HG03520 (cell line): ENCODE results near the gene CNDP1.

ENCODE experiments used
- ATAC-seq: cut with Tn5 transposase; IDR thresholded peaks from one replicate; pipeline ENCODE4 v1.9.1; 2021; ENCODE audit warnings: mild to moderate bottlenecking, moderate library complexity; ENCODE audit not compliant: unreplicated experiment

CNDP1 gene

DNA sequence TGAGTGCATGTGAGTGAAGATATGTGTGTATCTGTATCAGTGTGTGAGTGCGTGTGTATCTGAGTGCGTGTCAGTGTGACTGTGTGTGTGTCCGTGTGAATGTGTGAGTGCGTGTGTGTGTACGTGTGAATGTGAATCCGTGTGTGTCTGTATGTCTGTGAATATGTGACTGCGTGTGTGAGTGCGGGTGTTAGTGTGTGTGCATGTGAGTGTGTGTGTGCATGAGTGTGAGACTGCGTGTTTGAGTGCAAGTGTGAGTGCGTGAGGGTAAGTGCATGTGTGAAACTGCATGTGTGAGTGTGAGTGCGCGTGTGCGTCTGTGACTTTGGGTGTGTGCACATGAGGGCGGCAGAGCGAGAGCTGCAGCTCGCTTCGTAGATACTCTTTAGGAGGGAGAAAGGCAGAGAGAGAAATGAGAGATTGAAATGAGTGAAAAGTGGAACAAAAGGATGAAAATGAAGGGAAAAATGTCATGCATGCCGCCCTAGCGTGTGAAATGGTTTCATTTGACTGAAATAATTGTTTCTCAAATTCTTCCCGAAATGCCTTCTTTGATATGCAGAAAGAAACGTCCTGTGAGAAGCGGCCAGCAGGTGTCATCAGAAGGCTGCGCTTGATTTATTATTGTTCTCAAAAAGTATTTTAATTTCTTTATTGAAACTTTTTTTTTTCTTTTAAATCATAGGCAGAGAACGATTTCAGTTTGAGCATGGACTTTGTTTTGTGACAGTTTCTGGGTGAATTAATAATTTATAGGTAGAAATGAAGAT, 88.9 kb downstream of the CNDP1 start:
- no peak for ATAC-seq

DNA sequence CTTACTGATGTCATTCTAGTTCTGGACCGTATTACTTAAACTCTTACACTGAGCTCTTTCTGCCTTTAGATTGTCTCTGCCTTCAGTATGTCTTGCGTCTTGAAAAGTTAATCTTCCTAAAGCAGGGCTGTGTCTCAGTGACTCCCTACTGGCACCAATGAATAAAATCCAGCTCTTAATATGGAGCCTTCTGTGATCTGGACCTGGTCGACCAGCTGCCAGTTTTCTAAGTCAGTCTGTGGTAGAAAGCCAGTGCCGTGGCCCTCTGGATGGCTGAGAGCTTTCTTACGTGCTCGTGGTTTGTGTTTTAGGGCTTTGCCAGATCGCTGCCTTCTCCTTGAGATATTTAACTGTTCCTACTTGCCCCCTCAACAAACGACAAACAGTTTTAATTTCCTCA, 90.2 kb downstream of the CNDP1 start:
- no peak for ATAC-seq

DNA sequence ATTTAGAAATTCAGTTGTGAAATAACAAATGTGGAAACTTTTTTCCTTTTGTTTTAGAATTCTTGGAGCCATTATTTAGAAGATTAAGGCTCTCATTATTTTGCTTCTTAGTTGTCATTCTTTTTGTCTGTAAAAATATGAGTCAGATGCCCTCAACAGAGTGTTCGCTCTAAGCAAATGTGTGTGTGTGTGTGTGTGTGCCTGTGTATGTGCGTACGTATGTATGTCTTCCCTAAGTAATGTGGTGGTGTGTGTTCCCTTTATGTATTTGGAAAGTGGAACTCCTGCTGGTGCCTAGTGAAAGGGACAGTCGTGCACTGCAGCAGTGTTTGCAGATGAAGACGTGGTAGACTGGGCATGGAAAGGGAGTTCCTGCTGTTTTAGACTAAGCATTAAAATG, 90.9 kb downstream of the CNDP1 start:
- no peak for ATAC-seq

DNA sequence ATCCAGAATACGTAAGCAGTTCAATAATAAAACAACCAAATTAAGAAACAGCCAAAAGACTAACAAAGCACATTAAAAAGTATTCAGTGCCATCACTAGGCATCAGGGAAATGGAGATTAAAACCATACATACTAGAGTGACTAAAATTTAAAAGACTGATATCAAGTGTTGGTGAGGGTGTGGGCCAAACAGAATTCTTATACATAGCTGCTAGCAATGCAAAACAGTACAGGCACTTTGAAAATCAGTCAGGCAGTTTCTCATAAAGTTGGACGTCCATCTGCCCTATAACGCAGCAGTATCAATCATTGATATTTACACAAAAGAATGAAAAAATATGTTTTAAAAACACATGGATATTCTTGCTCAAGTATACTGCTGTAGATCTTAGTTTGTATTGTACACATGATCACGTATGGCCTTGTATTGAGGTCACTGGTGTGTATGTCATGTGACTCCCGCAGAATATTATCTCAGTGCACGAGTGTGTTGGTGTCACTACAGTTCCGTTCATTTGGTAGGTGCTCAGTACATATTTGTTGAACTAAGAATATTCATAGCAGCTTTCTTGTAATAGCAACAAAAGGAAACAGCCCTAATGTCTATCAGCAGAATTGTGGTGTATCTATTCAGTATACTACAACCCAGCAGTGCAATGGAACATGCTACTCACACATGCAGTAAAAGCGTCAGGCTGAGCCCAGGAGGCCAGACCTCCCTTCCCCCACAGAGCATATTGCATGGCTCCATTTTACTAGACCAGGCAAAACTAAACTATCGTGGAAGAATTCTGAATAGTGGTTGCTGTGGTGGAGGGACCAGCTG, 92.0 kb downstream of the CNDP1 start:
- ATAC-seq = no peak

DNA sequence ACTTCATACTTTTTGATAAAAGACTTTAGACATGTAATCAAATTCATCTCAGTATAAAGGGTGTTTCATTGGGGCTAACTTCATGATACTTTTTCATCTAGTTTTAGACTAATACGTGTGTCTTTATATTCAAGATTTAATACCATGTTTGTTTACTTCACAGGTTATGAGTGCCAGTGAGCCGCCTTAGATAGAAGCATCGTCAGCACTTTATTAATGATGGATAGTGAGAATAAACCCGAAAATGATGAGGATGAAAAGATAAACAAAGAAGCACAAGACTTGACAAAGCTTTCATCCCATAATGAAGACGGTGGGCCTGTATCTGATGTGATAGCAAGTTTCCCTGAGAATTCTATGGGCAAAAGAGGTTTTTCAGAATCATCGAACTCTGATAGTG, 96.5 kb downstream of the CNDP1 start:
- no peak for ATAC-seq

DNA sequence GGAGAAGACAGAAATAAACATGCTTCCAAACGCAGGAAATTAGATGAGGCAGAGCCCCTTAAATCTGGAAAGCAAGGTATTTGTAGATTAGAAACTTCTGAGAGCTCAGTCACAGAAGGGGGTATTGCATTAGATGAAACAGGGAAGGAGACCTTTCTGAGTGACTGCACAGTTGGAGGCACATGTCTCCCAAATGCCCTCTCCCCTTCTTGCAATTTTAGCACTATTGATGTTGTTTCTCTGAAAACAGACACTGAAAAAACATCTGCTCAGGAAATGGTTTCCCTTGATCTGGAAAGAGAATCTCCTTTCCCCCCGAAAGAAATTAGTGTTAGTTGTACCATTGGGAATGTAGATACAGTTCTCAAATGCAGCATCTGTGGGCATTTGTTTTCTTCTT, 96.9 kb downstream of the CNDP1 start:
- no peak for ATAC-seq

DNA sequence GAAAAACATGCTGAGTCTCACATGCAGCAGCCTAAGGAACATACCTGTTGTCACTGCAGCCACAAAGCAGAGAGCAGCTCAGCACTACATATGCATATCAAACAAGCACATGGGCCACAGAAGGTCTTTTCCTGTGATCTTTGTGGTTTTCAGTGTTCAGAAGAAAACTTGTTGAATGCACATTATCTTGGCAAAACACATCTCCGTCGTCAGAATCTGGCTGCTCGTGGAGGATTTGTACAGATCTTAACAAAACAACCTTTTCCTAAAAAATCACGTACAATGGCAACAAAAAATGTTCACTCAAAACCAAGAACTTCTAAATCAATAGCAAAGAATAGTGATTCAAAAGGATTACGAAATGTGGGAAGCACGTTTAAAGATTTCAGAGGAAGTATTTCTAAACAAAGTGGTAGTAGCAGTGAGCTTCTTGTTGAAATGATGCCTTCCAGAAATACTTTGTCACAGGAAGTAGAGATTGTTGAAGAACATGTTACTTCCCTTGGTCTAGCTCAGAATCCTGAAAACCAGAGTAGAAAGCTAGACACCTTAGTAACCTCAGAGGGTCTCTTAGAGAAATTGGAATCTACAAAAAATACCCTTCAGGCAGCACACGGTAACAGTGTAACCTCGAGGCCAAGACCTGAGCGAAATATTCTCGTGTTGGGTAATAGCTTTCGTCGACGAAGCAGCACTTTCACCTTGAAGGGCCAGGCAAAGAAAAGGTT, 97.5 kb downstream of the CNDP1 start:
- no peak for ATAC-seq

- no peak for ATAC-seq
Observed at GRCh38 chr18:74632351-74632679, 98.0 kb downstream of the CNDP1 start.

GRCh38 chr18:74632856-74633255, 98.6 kb downstream of the CNDP1 start:
- no peak for ATAC-seq

GRCh38 chr18:74633652-74634352, 99.5 kb downstream of the CNDP1 start:
- no peak for ATAC-seq

DNA sequence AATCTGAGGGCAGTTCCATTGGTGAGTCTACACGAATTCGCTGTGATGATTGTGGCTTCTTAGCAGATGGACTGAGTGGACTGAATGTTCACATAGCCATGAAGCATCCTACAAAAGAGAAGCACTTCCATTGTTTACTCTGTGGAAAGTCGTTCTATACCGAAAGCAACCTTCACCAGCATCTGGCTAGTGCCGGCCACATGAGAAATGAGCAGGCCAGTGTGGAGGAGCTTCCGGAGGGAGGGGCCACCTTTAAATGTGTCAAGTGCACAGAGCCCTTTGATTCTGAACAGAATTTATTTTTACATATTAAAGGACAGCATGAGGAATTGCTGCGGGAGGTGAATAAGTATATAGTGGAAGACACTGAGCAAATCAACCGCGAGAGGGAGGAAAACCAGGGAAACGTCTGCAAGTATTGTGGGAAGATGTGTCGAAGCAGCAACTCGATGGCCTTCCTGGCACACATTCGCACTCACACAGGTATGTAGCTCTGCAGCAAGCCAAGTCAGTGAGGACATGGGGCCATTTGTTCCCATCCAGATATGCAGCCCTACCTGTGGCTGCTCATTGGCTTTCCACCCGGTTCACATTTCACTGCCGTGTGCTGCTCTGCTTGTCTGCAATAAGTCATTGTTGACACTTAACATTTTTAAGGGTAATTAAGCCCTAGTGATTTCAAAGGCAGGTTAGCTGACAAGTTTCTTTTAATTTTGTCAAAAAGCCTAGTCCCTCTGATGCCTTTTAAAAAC, 101.1 kb downstream of the CNDP1 start:
- ATAC-seq = no peak
